ENCODE data around the gene CCNQ. TPM values are rescaled to one million over a fixed set of nuclear protein-coding genes. Genes with fewer than 3 reads are reported as not detected.

CCNQ gene
- total RNA-seq, 1 experiment from 2014 or later: 20.3 TPM

DNA sequence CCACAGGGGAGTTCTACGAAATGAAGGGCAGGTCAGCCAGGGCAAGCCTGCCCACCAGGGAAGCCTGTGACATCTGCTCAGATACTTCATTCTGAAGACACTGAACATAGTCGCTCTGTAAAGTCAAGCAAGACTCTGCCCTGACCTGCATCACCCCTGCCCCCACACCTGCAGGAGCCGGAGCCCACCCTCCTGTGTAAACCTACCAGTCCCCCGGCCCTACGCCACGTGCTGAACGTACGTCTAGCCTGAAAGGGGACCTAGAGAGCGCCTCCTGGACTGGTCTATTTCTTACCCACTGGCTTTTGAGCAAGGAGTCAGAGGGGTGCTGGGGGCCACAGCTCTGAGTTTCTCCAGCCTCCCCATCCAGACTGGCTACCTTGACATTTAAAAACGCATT lies 11.6 kb downstream of the CCNQ start:
- Histone ChIP-seq H4K20me1 (ENCODE audit: insufficient read depth) (no peaks in the 10 kb centered on the region), H3K27me3 (ENCODE audit: insufficient read depth, low read length) (no peaks in the 10 kb centered on the region), H3K9me3 (ENCODE audit: control insufficient read depth in 1 of 2, insufficient read depth in 1 of 2, low read depth in 1 of 2, low read length in 2 of 2) (no peaks in the 10 kb centered on the region), H3K36me3 (ENCODE audit: control insufficient read depth in 1 of 2, insufficient read depth in 2 of 2, low read length in 2 of 2) (no peaks in the 10 kb centered on the region; a peak in 1 of 4 replicates), H3K27ac (ENCODE audit: low read depth, low read length) (no peak overlapping the region), H3K9ac (ENCODE audit: low read length) (no peak overlapping the region), H3K4me1 (ENCODE audit: control insufficient read depth in 1 of 2, insufficient read depth in 2 of 2, low read length in 2 of 2) (no peaks in the 10 kb centered on the region), H3K9me2 (ENCODE audit: insufficient read depth) (no peaks in the 10 kb centered on the region), H3K4me2 (ENCODE audit: low read length) (no peak overlapping the region), H2AFZ (ENCODE audit: low read depth, low read length, poor library complexity, severe bottlenecking) (no peak overlapping the region), H3K79me2 (ENCODE audit: insufficient read depth, low read length) (no peaks in the 10 kb centered on the region), H3K4me3 (replicated peaks in 1 of 2; ENCODE audit: low read depth in 1 of 2, low read length in 2 of 2) (no peak overlapping the region)
- ATAC-seq: no peak
- no peak for TF ChIP-seq JUND (IDR thresholded peaks at IDR 0.05)
- no peak for TF ChIP-seq SRF (IDR thresholded peaks at IDR 0.05; ENCODE audit: low read depth)
- TF ChIP-seq CEBPB (IDR thresholded peaks at IDR 0.05; ENCODE audit: low read depth): no peak
- TF ChIP-seq MAX (IDR thresholded peaks at IDR 0.05): no peak
- TF ChIP-seq CTCF (IDR thresholded peaks at IDR 0.05 in 2 of 3, conservative IDR thresholded peaks at IDR 0.05 in 1 of 3; ENCODE audit: borderline replicate concordance in 1 of 3, insufficient read depth in 1 of 3, low read depth in 2 of 3, low read length in 2 of 3): no peak
- TF ChIP-seq REST (IDR thresholded peaks at IDR 0.05; ENCODE audit: low read depth): no peak
- no peak for TF ChIP-seq SP1 (IDR thresholded peaks at IDR 0.05; ENCODE audit: low read depth)
- no peak for TF ChIP-seq ZNF274 (IDR thresholded peaks at IDR 0.05; ENCODE audit: low read depth, low read length)
- no peak for TF ChIP-seq YY1 (IDR thresholded peaks at IDR 0.05; ENCODE audit: extremely low read depth, insufficient replicate concordance, low read depth, low read length)
- no peak for TF ChIP-seq CBX3 (IDR thresholded peaks at IDR 0.05; ENCODE audit: low read depth)
- no peak for TF ChIP-seq ZBTB33 (IDR thresholded peaks at IDR 0.05; ENCODE audit: extremely low read depth, insufficient replicate concordance, low read length)
- no peak for TF ChIP-seq FOSL1 (IDR thresholded peaks at IDR 0.05; ENCODE audit: low read depth)
- no peak for TF ChIP-seq EZH2phosphoT487 (IDR thresholded peaks at IDR 0.05; ENCODE audit: borderline replicate concordance)
- TF ChIP-seq POLR2A (IDR thresholded peaks at IDR 0.05; ENCODE audit: borderline replicate concordance, extremely low read depth, insufficient read depth, insufficient read length): no peak
- no peak for TF ChIP-seq RAD21 (IDR thresholded peaks at IDR 0.05; ENCODE audit: low read depth)
- TF ChIP-seq, protein P1, sequence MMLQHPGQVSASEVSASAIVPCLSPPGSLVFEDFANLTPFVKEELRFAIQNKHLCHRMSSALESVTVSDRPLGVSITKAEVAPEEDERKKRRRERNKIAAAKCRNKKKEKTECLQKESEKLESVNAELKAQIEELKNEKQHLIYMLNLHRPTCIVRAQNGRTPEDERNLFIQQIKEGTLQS (IDR thresholded peaks at IDR 0.05): no peak
- TF ChIP-seq ZFX (IDR thresholded peaks at IDR 0.05): no peak
- no peak for TF ChIP-seq POLR2AphosphoS5 (IDR thresholded peaks at IDR 0.05; ENCODE audit: low read depth, low read length)
- TF ChIP-seq EZH2 (IDR thresholded peaks at IDR 0.05): no peak
- ChIA-PET RAD21 (ENCODE audit: low non-redundant PET in 1 of 2, low total read pairs in 2 of 2, uncharacterized antibody in 2 of 2, unreplicated experiment in 2 of 2) (no interaction called here), POLR2A (no interaction called here), CTCF (no interaction called here)
- DNase-seq (ENCODE audit: low read depth, low spot score): no peak
- intact Hi-C loops (cut with micrococcal nuclease): no loop called here
- BruUV-seq (replicated peaks): no TSS peak
